Neutrophil (primary cell): ENCODE results near the gene NLRC5.
A peak's percentile ranks its signal among the peaks of the same experiment; 100 is the strongest.
"Not testable (repeated sequence)": the region's sequence is repeated elsewhere in the genome, so short reads cannot be mapped to it uniquely, and the experiment has no call there.

Experiments used
- H3K27ac ChIP-seq: fragments of 200-600 bp; sonication (generic); 2 replicates; pipeline ENCODE4 v1.5.1; 2016; ENCODE audit warnings: mild to moderate bottlenecking, moderate library complexity
- H3K27me3 ChIP-seq: fragments of 200-600 bp; sonication (generic); 2 replicates; pipeline ENCODE4 v1.6.0; 2016; ENCODE audit warnings: mild to moderate bottlenecking
- H3K36me3 ChIP-seq: fragments of 200-600 bp; sonication (generic); 2 replicates; pipeline ENCODE4 v1.5.1; 2017
- H3K4me1 ChIP-seq, 2 experiments: fragments of 200-600 bp in 1 of 2; sonication (generic) in 1 of 2; 1 replicate in 1 of 2; 2 replicates in 1 of 2; pipeline versions ENCODE4 v1.5.1 to v1.6.1; 2013 to 2016; ENCODE audit warnings: low read depth in 1 of 2, low read length in 1 of 2, mild to moderate bottlenecking in 1 of 2, moderate library complexity in 1 of 2; ENCODE audit not compliant: control insufficient read depth in 1 of 2, insufficient read depth in 1 of 2
- H3K4me3 ChIP-seq, 2 experiments: fragments of 200-600 bp in 1 of 2; sonication (generic) in 1 of 2; 1 replicate in 1 of 2; 2 replicates in 1 of 2; pipeline ENCODE4 v1.5.1; 2013 to 2016; ENCODE audit warnings: low read depth in 1 of 2, low read length in 1 of 2, mild to moderate bottlenecking in 1 of 2, moderate library complexity in 1 of 2
- H3K9me3 ChIP-seq: fragments of 200-600 bp; sonication (generic); 2 replicates; pipeline ENCODE4 v1.5.1; 2016
- CTCF ChIP-seq: fragments of 200-600 bp; sonication (generic); IDR thresholded peaks from 2 replicates; pipeline ENCODE4 v1.5.1; 2016; ENCODE audit warnings: antibody characterized with exemption

The NLRC5 gene

GRCh38 chr16:57094911-57095310, 105.6 kb downstream of the NLRC5 start:
- no peak for TF ChIP-seq CTCF
- Histone ChIP-seq H3K4me1 (peaks cover 69 to 70% of the 10 kb centered on the region in 2 experiments), H3K27ac (peak overlapping the region; percentile 36), H3K27me3 (no peaks in the 10 kb centered on the region), H3K36me3 (peaks cover 5% of the 10 kb centered on the region), H3K9me3 (no peaks in the 10 kb centered on the region), H3K4me3 (no peak overlapping the region)

- peak overlapping the region; percentile 21 for H3K27ac ChIP-seq
- TF ChIP-seq CTCF, result no peak
- H3K36me3 ChIP-seq, result peaks cover 5% of the 10 kb centered on the region
- no peaks in the 10 kb centered on the region for H3K9me3 ChIP-seq
- peaks cover 57 to 58% of the 10 kb centered on the region in 2 experiments for H3K4me1 ChIP-seq
- H3K4me3 ChIP-seq, result no peak overlapping the region
- no peaks in the 10 kb centered on the region for H3K27me3 ChIP-seq
Observed at GRCh38 chr16:57096192-57096591, 106.8 kb downstream of the NLRC5 start.

GRCh38 chr16:57096793-57097192, 107.4 kb downstream of the NLRC5 start:
- Histone ChIP-seq H3K27ac (peak overlapping the region; percentile 4), H3K4me3 (no peak overlapping the region), H3K9me3 (no peaks in the 10 kb centered on the region), H3K4me1 (peaks cover 51 to 52% of the 10 kb centered on the region in 2 experiments), H3K27me3 (no peaks in the 10 kb centered on the region), H3K36me3 (peaks cover 5% of the 10 kb centered on the region)
- TF ChIP-seq CTCF, result no peak

- Histone ChIP-seq H3K27me3 (no peaks in the 10 kb centered on the region), H3K4me1 (peaks cover 44% of the 10 kb centered on the region in 2 experiments), H3K9me3 (no peaks in the 10 kb centered on the region), H3K27ac (peak overlapping the region; percentile 39), H3K4me3 (no peak overlapping the region), H3K36me3 (peaks cover 5% of the 10 kb centered on the region)
- no peak for TF ChIP-seq CTCF
Observed at GRCh38 chr16:57098188-57098841, 109.0 kb downstream of the NLRC5 start.

GRCh38 chr16:57099965-57100364, 110.6 kb downstream of the NLRC5 start:
- not testable (repeated sequence) for H3K27ac ChIP-seq, H3K36me3 ChIP-seq, H3K27me3 ChIP-seq, H3K4me3 ChIP-seq, H3K9me3 ChIP-seq
- H3K4me1 ChIP-seq, result peaks cover 37 to 39% of the 10 kb centered on the region in 2 experiments

- Histone ChIP-seq H3K27me3 (no peaks in the 10 kb centered on the region), H3K9me3 (no peaks in the 10 kb centered on the region), H3K4me3 (no peak overlapping the region), H3K27ac (no peak overlapping the region), H3K36me3 (peaks cover 5% of the 10 kb centered on the region), H3K4me1 (peaks cover 37 to 41% of the 10 kb centered on the region in 2 experiments)
- TF ChIP-seq CTCF, result no peak
Observed at GRCh38 chr16:57100445-57100844, 111.1 kb downstream of the NLRC5 start.
